Osteocyte (in vitro differentiated cells): ENCODE data around the gene PDE4D. TPM values are rescaled to one million over a fixed set of nuclear protein-coding genes. Genes with fewer than 3 reads are reported as not detected.

Experiments used
- DNase-seq: peaks from one replicate; pipeline ENCODE4 v3.0.0; 2021; ENCODE audit warnings: mixed read lengths; ENCODE audit not compliant: unreplicated experiment; ENCODE audit errors: extremely low spot score
- H3K27ac Mint-ChIP-seq: one replicate; pipeline ENCODE4 v1.8.0; 2021; ENCODE audit warnings: mild to moderate bottlenecking, mixed read lengths; ENCODE audit not compliant: unreplicated experiment
- H3K27me3 Mint-ChIP-seq: one replicate; pipeline ENCODE4 v1.8.0; 2021; ENCODE audit warnings: mixed read lengths; ENCODE audit not compliant: unreplicated experiment
- H3K36me3 Mint-ChIP-seq: one replicate; pipeline ENCODE4 v1.8.0; 2021; ENCODE audit warnings: mixed read lengths; ENCODE audit not compliant: unreplicated experiment
- H3K4me1 Mint-ChIP-seq: one replicate; pipeline ENCODE4 v1.8.0; 2021; ENCODE audit warnings: mixed read lengths; ENCODE audit not compliant: unreplicated experiment
- H3K4me3 Mint-ChIP-seq: one replicate; pipeline ENCODE4 v1.8.0; 2021; ENCODE audit warnings: mild to moderate bottlenecking, moderate library complexity, mixed read lengths; ENCODE audit not compliant: unreplicated experiment
- H3K9me3 Mint-ChIP-seq: one replicate; pipeline ENCODE4 v1.8.0; 2021; ENCODE audit warnings: mixed read lengths; ENCODE audit not compliant: unreplicated experiment
- total RNA-seq: library from RNA; stranded (reverse); gene quantifications from 2 replicates; pipeline ENCODE4 v1.2.1, GENCODE V29; 2021
- TF ChIP-seq, protein P1 (sequence below): fragments of 200-600 bp; sonication (generic); IDR thresholded peaks from 2 replicates; pipeline ENCODE4 v1.5.0; 2021; ENCODE audit warnings: antibody characterized with exemption, mild to moderate bottlenecking, moderate library complexity

PDE4D gene
- total RNA-seq, 1 donor from 2014 or later: 24.2 TPM

DNA sequence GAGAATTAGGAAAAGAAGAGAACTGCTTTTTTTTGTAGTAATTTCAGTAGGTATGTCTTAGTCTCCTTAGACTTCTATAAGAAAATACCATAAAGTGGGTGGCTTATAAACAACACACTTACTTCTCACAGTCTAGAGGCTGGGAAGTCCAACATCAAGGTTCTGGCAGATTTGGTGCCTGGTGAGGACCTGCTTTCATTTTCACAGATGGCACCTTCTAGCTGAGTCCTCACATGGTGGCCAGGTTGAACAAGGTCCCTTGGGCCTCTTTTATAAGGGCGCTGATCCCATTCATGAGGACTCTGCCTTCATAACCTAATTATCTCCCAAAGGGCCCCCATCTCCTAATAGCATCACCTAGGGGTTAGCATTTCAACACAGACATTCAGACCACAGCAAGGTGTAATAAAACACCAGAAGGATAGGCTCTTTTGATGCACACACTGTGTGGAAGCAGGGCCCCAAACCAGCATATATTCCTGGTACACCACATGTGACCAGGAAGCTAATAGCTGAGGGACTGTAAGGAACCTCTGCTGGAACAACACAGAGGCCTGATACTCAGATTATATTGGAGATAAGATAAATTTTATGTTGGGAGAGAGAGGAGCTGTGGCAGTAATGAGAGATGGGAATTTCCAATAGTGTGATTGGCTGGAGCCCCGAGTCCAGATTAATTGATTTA is 925.8 kb downstream of the PDE4D start:
- Mint-ChIP-seq H3K9me3 (no peaks in the 10 kb centered on the region), H3K27ac (no peak overlapping the region), H3K27me3 (peaks cover 2% of the 10 kb centered on the region), H3K36me3 (no peaks in the 10 kb centered on the region), H3K4me1 (peaks cover 4% of the 10 kb centered on the region), H3K4me3 (no peak overlapping the region)
- DNase-seq: no peak
- TF ChIP-seq, protein P1, sequence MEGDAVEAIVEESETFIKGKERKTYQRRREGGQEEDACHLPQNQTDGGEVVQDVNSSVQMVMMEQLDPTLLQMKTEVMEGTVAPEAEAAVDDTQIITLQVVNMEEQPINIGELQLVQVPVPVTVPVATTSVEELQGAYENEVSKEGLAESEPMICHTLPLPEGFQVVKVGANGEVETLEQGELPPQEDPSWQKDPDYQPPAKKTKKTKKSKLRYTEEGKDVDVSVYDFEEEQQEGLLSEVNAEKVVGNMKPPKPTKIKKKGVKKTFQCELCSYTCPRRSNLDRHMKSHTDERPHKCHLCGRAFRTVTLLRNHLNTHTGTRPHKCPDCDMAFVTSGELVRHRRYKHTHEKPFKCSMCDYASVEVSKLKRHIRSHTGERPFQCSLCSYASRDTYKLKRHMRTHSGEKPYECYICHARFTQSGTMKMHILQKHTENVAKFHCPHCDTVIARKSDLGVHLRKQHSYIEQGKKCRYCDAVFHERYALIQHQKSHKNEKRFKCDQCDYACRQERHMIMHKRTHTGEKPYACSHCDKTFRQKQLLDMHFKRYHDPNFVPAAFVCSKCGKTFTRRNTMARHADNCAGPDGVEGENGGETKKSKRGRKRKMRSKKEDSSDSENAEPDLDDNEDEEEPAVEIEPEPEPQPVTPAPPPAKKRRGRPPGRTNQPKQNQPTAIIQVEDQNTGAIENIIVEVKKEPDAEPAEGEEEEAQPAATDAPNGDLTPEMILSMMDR: no peak

DNA sequence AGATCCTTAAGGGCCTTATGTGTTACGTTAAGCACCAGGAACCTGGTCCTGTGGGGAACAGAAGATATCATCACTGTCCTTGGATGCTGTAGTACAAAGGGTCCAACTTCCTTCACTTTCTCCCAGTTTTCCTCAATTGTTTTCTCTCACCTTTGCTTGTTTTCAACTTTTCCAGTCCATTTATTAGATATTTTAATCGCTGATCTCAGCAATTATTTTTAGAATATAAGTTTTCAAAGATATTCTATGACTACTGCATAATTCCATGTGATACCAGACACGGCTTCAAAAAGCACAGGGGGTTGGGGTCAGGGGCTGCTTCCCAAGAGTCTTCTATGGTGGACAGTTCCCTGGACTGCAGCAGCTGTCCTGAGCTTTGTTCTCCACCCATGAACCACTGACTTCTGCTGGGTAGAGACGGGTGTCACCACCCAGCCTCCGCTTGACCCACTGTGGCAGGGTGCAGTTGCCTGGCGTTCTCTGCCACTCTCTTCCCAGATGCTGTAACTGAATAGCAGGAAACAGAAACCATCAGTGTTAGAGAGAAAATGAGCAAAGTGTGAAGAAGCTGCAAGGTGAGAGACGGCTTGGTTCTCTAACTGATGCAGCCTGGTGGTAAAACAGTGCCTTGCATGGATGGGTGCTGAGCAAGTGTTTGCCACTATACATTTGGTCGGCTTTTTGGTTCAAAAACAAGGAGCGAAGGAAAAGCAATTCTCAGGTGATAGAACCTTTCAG is 927.7 kb downstream of the PDE4D start:
- H3K9me3 Mint-ChIP-seq: no peaks in the 10 kb centered on the region
- DNase-seq: no peak
- H3K4me3 Mint-ChIP-seq: no peak overlapping the region
- H3K36me3 Mint-ChIP-seq: no peaks in the 10 kb centered on the region
- H3K27ac Mint-ChIP-seq: no peak overlapping the region
- H3K4me1 Mint-ChIP-seq: no peaks in the 10 kb centered on the region
- TF ChIP-seq, protein P1: no peak
- peaks cover 2% of the 10 kb centered on the region for H3K27me3 Mint-ChIP-seq

GRCh38 chr5:58963821-58964220 is 929.7 kb downstream of the PDE4D start:
- Mint-ChIP-seq H3K27ac (no peak overlapping the region), H3K9me3 (no peaks in the 10 kb centered on the region), H3K27me3 (peaks cover 2% of the 10 kb centered on the region), H3K36me3 (no peaks in the 10 kb centered on the region), H3K4me1 (no peaks in the 10 kb centered on the region), H3K4me3 (no peak overlapping the region)
- TF ChIP-seq, protein P1: no peak
- no peak for DNase-seq

DNA sequence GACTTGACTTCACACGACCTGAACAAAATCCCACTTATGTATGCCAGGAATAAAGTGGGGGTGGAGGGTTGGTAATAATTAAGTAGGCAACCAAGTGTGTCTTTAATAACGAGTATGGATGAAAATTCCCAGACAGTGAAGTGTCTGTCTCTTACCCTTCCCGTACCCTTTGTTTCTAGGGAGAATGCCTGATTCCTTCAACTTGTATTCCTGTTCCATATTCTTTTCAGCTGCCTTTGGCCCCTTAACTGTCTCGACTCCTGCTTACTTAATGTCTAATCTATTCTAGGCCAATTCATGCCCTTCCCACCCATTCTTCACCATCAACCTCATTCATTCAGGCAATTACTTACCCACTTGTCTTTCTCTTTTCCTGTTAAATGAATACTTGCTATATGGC is 930.2 kb downstream of the PDE4D start:
- Mint-ChIP-seq H3K27me3 (peaks cover 2% of the 10 kb centered on the region), H3K4me1 (no peaks in the 10 kb centered on the region), H3K4me3 (no peak overlapping the region), H3K9me3 (no peaks in the 10 kb centered on the region), H3K36me3 (no peaks in the 10 kb centered on the region), H3K27ac (no peak overlapping the region)
- no peak for DNase-seq
- TF ChIP-seq, protein P1: no peak

DNA sequence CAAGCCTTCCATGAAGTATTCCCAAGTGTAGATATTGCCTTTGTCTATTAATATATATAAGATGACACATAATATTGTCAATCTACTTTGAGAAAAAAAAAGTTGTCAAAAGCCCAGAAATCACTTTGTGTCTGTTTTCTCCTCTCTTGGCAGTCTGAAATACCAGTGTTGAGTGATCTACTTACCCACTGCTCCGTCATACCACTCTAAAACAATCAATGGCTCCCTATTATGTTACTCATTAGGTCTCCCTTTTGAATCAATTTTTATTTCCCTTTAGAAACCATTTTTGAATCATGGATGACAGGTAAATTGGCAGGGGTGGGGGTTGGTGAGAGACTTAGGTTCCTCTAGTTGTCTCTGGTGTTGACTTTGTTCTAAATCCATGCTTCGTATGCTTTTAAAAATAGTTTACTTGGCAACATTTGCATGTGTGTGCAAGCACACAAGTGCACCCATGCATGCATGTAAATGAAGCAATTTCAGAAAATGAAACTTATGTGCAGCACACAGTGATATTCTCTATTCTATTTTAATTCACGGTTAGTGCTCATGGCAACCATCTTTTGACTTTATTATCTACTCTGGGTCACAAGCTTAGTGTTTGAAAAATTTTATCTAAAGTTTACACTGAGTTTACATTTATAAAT is 931.8 kb downstream of the PDE4D start:
- H3K27me3 Mint-ChIP-seq: peaks cover 2% of the 10 kb centered on the region

More for the DNA sequence above, 931.8 kb downstream of the PDE4D start:
- H3K36me3 Mint-ChIP-seq: no peaks in the 10 kb centered on the region
- no peaks in the 10 kb centered on the region for H3K4me1 Mint-ChIP-seq
- H3K4me3 Mint-ChIP-seq: no peak overlapping the region
- TF ChIP-seq, protein P1: no peak
- no peaks in the 10 kb centered on the region for H3K9me3 Mint-ChIP-seq
- DNase-seq: no peak
- H3K27ac Mint-ChIP-seq: no peak overlapping the region
